WTC11 (cell line): ENCODE results near the gene AKAIN1. TPM values are rescaled to one million over a fixed set of nuclear protein-coding genes. Genes with fewer than 3 reads are reported as not detected.

Experiments used
- AFF4 ChIP-seq: sonication (generic); formaldehyde crosslinking; IDR thresholded peaks from 2 replicates; pipeline ENCODE4 v1.8.1; 2023; ENCODE audit warnings: mild to moderate bottlenecking, missing genetic modification reagents, borderline replicate concordance
- ARID4B ChIP-seq: sonication (generic); formaldehyde crosslinking; IDR thresholded peaks from 2 replicates; pipeline ENCODE4 v1.8.0; 2023; ENCODE audit warnings: missing genetic modification reagents, mild to moderate bottlenecking, borderline replicate concordance
- CREM ChIP-seq: sonication (generic); formaldehyde crosslinking; IDR thresholded peaks from 2 replicates; pipeline ENCODE4 v1.8.1; 2022; ENCODE audit warnings: mild to moderate bottlenecking, missing genetic modification reagents, moderate library complexity
- ESRRA ChIP-seq: sonication (generic); formaldehyde crosslinking; IDR thresholded peaks from 2 replicates; pipeline ENCODE4 v1.8.1; 2022; ENCODE audit warnings: mild to moderate bottlenecking, missing genetic modification reagents, borderline replicate concordance
- GRHL2 ChIP-seq: fragments of 250-450 bp; sonication (Bioruptor Pico); IDR thresholded peaks from 2 replicates; pipeline ENCODE4 v1.8.0; 2022; ENCODE audit warnings: mild to moderate bottlenecking, moderate library complexity; ENCODE audit not compliant: insufficient replicate concordance, severe bottlenecking
- JUN ChIP-seq: sonication (generic); formaldehyde crosslinking; IDR thresholded peaks from 2 replicates; pipeline ENCODE4 v1.8.0; 2023; ENCODE audit warnings: mild to moderate bottlenecking, missing genetic modification reagents
- NFATC4 ChIP-seq: fragments of 250-450 bp; sonication (Bioruptor Pico); IDR thresholded peaks from 2 replicates; pipeline ENCODE4 v1.9.0; 2021; ENCODE audit warnings: mild to moderate bottlenecking
- SOX15 ChIP-seq: fragments of 250-450 bp; sonication (Bioruptor Pico); IDR thresholded peaks from 2 replicates; pipeline ENCODE4 v1.9.0; 2021; ENCODE audit warnings: mild to moderate bottlenecking
- SP1 ChIP-seq: sonication (generic); formaldehyde crosslinking; conservative IDR thresholded peaks from 2 replicates; pipeline ENCODE4 v1.8.1; 2022; ENCODE audit warnings: missing genetic modification reagents
- STAT6 ChIP-seq: sonication (generic); formaldehyde crosslinking; conservative IDR thresholded peaks from 2 replicates; pipeline ENCODE4 v1.8.1; 2023; ENCODE audit warnings: mild to moderate bottlenecking, low read depth, missing genetic modification reagents, moderate library complexity
- ZNF138 ChIP-seq: sonication (generic); formaldehyde crosslinking; conservative IDR thresholded peaks from 2 replicates; pipeline ENCODE4 v1.8.1; 2022; ENCODE audit warnings: mild to moderate bottlenecking, moderate library complexity, missing genetic modification reagents
- ZNF281 ChIP-seq: sonication (generic); formaldehyde crosslinking; IDR thresholded peaks from 2 replicates; pipeline ENCODE4 v1.8.0; 2023; ENCODE audit warnings: mild to moderate bottlenecking, missing genetic modification reagents
- ZNF396 ChIP-seq: fragments of 250-450 bp; sonication (Bioruptor Pico); IDR thresholded peaks from 2 replicates; pipeline ENCODE4 v1.8.0; 2021; ENCODE audit warnings: mild to moderate bottlenecking, moderate library complexity, borderline replicate concordance
- ZNF423 ChIP-seq: fragments of 250-450 bp; sonication (Bioruptor Pico); IDR thresholded peaks from 2 replicates; pipeline ENCODE4 v2.1.2; 2022; ENCODE audit warnings: mild to moderate bottlenecking, moderate library complexity
- ZNF671 ChIP-seq: fragments of 250-450 bp; sonication (Bioruptor Pico); IDR thresholded peaks from 2 replicates; pipeline ENCODE4 v1.8.0; 2021; ENCODE audit warnings: mild to moderate bottlenecking
- total RNA-seq: library from RNA; stranded (reverse); gene quantifications from 3 replicates; pipeline ENCODE4 v1.2.3, GENCODE V29; 2021
- TF ChIP-seq, protein P1 (sequence below): sonication (generic); formaldehyde crosslinking; IDR thresholded peaks from 2 replicates; pipeline ENCODE4 v1.8.0; 2023; ENCODE audit warnings: missing genetic modification reagents
- TF ChIP-seq, protein P2 (sequence below): sonication (generic); formaldehyde crosslinking; IDR thresholded peaks from 2 replicates; pipeline ENCODE4 v1.8.1; 2023; ENCODE audit warnings: mild to moderate bottlenecking, moderate library complexity, missing genetic modification reagents
- TF ChIP-seq, protein P3 (sequence below): sonication (generic); formaldehyde crosslinking; IDR thresholded peaks from 2 replicates; pipeline ENCODE4 v1.8.1; 2022; ENCODE audit warnings: low read depth, mild to moderate bottlenecking, moderate library complexity, missing genetic modification reagents, borderline replicate concordance

AKAIN1 gene
- total RNA-seq, 1 experiment from 2014 or later, result not detected

GRCh38 chr18:5237723-5238370 is 40.8 kb upstream of the AKAIN1 start (continued):
- TF ChIP-seq STAT6 (CRISPR knock-in tag) (no peak), SOX15 (CRISPR knock-in tag) (no peak), CREM (CRISPR knock-in tag) (peak; percentile 95), AFF4 (no peak), NFATC4 (CRISPR knock-in tag) (no peak), GRHL2 (CRISPR knock-in tag) (no peak), ZNF138 (CRISPR knock-in tag) (no peak), ZNF396 (no peak), ZNF281 (no peak), ARID4B (CRISPR knock-in tag) (peak; percentile 4; the same call in 1 of the 2 replicates), ZNF423 (no peak), ZNF671 (no peak), JUN (CRISPR knock-in tag) (no peak; the same call in 1 of the 2 replicates), SP1 (CRISPR knock-in tag) (peak; percentile 95), ESRRA (CRISPR knock-in tag) (no peak)
- TF ChIP-seq, protein P1, sequence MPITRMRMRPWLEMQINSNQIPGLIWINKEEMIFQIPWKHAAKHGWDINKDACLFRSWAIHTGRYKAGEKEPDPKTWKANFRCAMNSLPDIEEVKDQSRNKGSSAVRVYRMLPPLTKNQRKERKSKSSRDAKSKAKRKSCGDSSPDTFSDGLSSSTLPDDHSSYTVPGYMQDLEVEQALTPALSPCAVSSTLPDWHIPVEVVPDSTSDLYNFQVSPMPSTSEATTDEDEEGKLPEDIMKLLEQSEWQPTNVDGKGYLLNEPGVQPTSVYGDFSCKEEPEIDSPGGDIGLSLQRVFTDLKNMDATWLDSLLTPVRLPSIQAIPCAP (CRISPR knock-in tag), result peak; percentile 52; the same call in 1 of the 2 replicates
- TF ChIP-seq, protein P2, sequence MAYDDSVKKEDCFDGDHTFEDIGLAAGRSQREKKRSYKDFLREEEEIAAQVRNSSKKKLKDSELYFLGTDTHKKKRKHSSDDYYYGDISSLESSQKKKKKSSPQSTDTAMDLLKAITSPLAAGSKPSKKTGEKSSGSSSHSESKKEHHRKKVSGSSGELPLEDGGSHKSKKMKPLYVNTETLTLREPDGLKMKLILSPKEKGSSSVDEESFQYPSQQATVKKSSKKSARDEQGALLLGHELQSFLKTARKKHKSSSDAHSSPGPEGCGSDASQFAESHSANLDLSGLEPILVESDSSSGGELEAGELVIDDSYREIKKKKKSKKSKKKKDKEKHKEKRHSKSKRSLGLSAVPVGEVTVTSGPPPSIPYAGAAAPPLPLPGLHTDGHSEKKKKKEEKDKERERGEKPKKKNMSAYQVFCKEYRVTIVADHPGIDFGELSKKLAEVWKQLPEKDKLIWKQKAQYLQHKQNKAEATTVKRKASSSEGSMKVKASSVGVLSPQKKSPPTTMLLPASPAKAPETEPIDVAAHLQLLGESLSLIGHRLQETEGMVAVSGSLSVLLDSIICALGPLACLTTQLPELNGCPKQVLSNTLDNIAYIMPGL (CRISPR knock-in tag), result peak; percentile 87; the same call in 1 of the 2 replicates
- TF ChIP-seq, protein P3, sequence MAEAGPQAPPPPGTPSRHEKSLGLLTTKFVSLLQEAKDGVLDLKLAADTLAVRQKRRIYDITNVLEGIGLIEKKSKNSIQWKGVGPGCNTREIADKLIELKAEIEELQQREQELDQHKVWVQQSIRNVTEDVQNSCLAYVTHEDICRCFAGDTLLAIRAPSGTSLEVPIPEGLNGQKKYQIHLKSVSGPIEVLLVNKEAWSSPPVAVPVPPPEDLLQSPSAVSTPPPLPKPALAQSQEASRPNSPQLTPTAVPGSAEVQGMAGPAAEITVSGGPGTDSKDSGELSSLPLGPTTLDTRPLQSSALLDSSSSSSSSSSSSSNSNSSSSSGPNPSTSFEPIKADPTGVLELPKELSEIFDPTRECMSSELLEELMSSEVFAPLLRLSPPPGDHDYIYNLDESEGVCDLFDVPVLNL, result no peak
- TF ChIP-seq, all 79 proteins: peak for 27
